DOHH2 (cell line): ENCODE measurements around the gene GPD2.

Experiments used
- EZH2phosphoT487 ChIP-seq: fragments of 200-600 bp; sonication (generic); IDR thresholded peaks from 2 replicates; pipeline ENCODE4 v1.6.1; 2017; ENCODE audit warnings: borderline replicate concordance, mild to moderate bottlenecking, antibody characterized with exemption, low read length, moderate library complexity, mixed read lengths
- TF ChIP-seq, protein P1 (sequence below): fragments of 200-600 bp; sonication (generic); IDR thresholded peaks from one replicate; pipeline ENCODE4 v1.5.1; 2014; ENCODE audit warnings: antibody characterized with exemption, mild to moderate bottlenecking, low read depth, low read length; ENCODE audit not compliant: poor library complexity, severe bottlenecking

- TF ChIP-seq, protein P1, sequence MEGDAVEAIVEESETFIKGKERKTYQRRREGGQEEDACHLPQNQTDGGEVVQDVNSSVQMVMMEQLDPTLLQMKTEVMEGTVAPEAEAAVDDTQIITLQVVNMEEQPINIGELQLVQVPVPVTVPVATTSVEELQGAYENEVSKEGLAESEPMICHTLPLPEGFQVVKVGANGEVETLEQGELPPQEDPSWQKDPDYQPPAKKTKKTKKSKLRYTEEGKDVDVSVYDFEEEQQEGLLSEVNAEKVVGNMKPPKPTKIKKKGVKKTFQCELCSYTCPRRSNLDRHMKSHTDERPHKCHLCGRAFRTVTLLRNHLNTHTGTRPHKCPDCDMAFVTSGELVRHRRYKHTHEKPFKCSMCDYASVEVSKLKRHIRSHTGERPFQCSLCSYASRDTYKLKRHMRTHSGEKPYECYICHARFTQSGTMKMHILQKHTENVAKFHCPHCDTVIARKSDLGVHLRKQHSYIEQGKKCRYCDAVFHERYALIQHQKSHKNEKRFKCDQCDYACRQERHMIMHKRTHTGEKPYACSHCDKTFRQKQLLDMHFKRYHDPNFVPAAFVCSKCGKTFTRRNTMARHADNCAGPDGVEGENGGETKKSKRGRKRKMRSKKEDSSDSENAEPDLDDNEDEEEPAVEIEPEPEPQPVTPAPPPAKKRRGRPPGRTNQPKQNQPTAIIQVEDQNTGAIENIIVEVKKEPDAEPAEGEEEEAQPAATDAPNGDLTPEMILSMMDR: no peak
- no peak for TF ChIP-seq EZH2phosphoT487
These were observed 105.5 kb downstream of the GPD2 start for GRCh38 chr2:156541706-156542105.
